Measurements from ENCODE around the gene LRP1. TPM values are rescaled to one million over a fixed set of nuclear protein-coding genes. Genes with fewer than 3 reads are reported as not detected.
A peak's percentile ranks its signal among the peaks of the same experiment; 100 is the strongest.
"Not testable (repeated sequence)": the region's sequence is repeated elsewhere in the genome, so short reads cannot be mapped to it uniquely, and the experiment has no call there.

The LRP1 gene
- total and polyA plus RNA-seq, 3 experiments from 2014 or later = 0.29 to 2.5 (median 2.3) TPM

DNA sequence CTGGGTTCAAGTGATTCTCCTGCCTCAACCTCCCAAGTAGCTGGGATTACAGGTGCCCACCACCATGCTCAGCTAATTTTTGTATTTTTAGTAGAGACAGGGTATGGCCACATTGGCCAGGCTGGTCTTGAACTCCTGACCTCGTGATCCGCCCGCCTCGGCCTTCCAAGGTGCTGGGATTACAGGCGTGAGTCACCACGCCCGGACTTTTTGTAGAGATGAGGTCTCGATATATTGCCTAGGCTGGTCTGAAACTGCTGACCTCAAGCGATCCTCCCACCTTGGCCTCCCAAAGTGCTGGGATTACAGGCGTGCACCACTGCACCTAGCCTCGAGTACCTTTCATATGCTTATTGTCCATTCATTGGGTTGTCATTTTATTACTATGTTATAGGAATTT is 7.6 kb upstream of the LRP1 start:
- H3K36me3 Mint-ChIP-seq; H3K27ac ChIP-seq (ENCODE audit: low read depth, low read length); H3K27me3 Mint-ChIP-seq; H3K27ac Mint-ChIP-seq; H3K9me3 Mint-ChIP-seq; H3K9me3 ChIP-seq (ENCODE audit: low read length); H3K4me1 Mint-ChIP-seq; H3K27me3 ChIP-seq (ENCODE audit: insufficient read depth, low read length, poor library complexity, severe bottlenecking); H3K36me3 ChIP-seq (ENCODE audit: insufficient read depth, low read length); H3K4me3 ChIP-seq (ENCODE audit: low read length); H3K4me1 ChIP-seq (ENCODE audit: insufficient read depth, low read length); H3K4me3 Mint-ChIP-seq: not testable (repeated sequence)
- peak in 1 of 5 donors; percentile 31 for DNase-seq
- POLR2A ChIA-PET = interaction anchor here (0.7 kb wide), 1 partner anchor 8 kb away, joined by 5 read pairs; no protein-coding TSS in a partner anchor
- CTCF ChIA-PET = interaction anchor here (0.8 to 11.6 kb wide), 5 partner anchors 11 to 120 kb away, joined by 3 to 173 read pairs (median 63); partner anchors contain the start of gene STAT6

DNA sequence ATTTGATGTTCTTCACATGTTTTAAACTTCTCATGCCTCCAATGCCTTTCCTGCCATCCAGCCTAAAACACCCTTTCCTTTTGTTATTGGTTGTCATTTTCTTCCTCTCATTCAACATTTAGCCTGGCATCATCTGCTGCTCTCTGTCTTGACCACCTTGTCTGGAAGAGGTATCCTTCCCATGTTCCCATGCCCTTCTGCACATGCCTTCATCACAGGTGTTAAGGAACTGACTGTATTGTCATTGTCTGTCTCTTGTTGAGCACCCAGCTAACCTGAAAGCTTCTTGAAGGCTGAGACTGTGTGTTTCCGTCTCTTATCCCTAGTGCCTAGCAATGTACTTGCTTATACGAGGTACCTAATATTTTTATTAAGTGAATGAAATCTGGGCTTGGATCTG is 4.5 kb upstream of the LRP1 start:
- no peak overlapping the region for H3K4me3 ChIP-seq (ENCODE audit: low read length)
- DNase-seq = peak in 1 of 5 donors; percentile 4
- ChIA-PET POLR2A (interaction anchor here (0.9 kb wide), 1 partner anchor 11 kb away, joined by 3 read pairs; no protein-coding TSS in a partner anchor), CTCF (interaction anchor here (0.7 to 11.6 kb wide), 21 partner anchors 8 to 123 kb away, joined by 3 to 173 read pairs (median 4); partner anchors contain the start of genes NEMP1, SHMT2 and STAT6)
- no peaks in the 10 kb centered on the region for H3K9me3 ChIP-seq (ENCODE audit: low read length)
- Mint-ChIP-seq H3K36me3 (peaks cover 0 to 1% (median 0%) of the 10 kb centered on the region in 3 donors), H3K4me3 (peak overlapping the region in 1 of 7 donors; percentile 19), H3K27me3 (peaks cover 0 to 9% of the 10 kb centered on the region in 2 donors), H3K4me1 (peaks cover 5 to 11% (median 6%) of the 10 kb centered on the region in 3 donors), H3K9me3 (no peaks in the 10 kb centered on the region), H3K27ac (no peak overlapping the region)
- no peaks in the 10 kb centered on the region for H3K36me3 ChIP-seq (ENCODE audit: insufficient read depth, low read length)
- no peaks in the 10 kb centered on the region for H3K27me3 ChIP-seq (ENCODE audit: insufficient read depth, low read length, poor library complexity, severe bottlenecking)
- H3K4me1 ChIP-seq (ENCODE audit: insufficient read depth, low read length) = peaks cover 8% of the 10 kb centered on the region
- H3K27ac ChIP-seq (ENCODE audit: low read depth, low read length) = no peak overlapping the region

DNA sequence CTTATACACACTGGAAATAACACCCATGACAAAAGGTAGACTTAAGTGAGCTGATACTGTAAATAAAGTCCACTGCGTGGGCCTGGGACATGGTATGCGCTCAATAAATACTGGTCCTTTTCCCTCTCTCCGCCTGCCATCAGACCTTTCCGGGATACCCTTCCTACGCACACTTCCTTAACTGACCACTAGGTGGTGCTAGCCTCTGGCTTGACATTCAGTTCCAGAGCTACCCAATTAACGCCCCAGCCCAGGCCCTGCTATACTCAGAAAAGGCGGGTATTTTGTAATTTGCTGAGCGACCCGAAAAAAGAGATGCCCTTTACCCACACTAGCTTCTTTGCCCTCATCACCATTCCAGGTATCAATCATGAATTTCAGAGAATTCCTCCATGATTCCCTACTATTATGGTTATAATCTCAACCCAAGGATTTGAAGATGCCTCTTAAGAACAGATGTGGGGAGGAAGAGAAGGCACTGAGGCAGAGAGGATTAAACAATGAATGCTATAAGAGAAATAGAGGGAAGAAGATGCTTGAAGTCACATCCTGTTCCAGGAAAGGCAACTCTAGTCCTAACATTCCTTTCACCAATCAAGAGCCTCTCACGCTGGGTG is 3.9 kb upstream of the LRP1 start:
- Mint-ChIP-seq H3K27ac (peak overlapping the region in 1 of 8 donors; percentile 0), H3K4me3 (peak overlapping the region in 2 of 7 donors; percentile 6 to 7), H3K27me3 (peaks cover 0 to 9% of the 10 kb centered on the region in 2 donors), H3K36me3 (peaks cover 0 to 1% (median 0%) of the 10 kb centered on the region in 3 donors), H3K4me1 (peaks cover 5 to 11% (median 6%) of the 10 kb centered on the region in 3 donors), H3K9me3 (no peaks in the 10 kb centered on the region)
- CTCF ChIA-PET = interaction anchor here (0.5 to 11.6 kb wide), 21 partner anchors 8 to 122 kb away, joined by 3 to 173 read pairs (median 4); partner anchors contain the start of genes NEMP1 and STAT6
- Histone ChIP-seq H3K27ac (ENCODE audit: low read depth, low read length) (no peak overlapping the region), H3K4me1 (ENCODE audit: insufficient read depth, low read length) (peaks cover 11% of the 10 kb centered on the region), H3K9me3 (ENCODE audit: low read length) (no peaks in the 10 kb centered on the region), H3K27me3 (ENCODE audit: insufficient read depth, low read length, poor library complexity, severe bottlenecking) (no peaks in the 10 kb centered on the region), H3K4me3 (ENCODE audit: low read length) (no peak overlapping the region), H3K36me3 (ENCODE audit: insufficient read depth, low read length) (no peaks in the 10 kb centered on the region)
- DNase-seq = peak; percentile 64 to 84 (median 70)
- POLR2A ChIA-PET = interaction anchor here (0.9 kb wide), 1 partner anchor 12 kb away, joined by 3 read pairs; no protein-coding TSS in a partner anchor

DNA sequence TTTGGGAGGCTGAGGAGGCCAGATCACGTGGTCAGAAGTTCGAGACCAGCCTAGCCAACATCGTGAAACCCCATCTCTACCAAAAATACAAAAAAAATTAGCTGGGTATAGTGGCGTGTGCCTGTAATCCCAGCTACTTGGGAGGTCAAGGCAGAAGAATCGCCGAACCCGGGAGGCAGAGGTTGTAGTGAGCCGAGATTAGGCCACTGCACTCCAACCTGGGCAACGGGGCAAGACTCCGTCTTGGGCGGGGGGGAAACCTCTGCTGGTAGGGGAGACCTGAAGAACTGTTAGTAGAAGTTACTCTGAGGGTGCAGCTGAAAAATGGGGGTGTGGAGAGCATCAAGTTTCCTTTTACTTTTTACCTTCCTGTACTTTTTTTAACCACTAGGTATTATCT is 2.2 kb upstream of the LRP1 start:
- peak overlapping the region in 2 of 7 donors; percentile 44 to 75 for H3K4me3 Mint-ChIP-seq

DNA sequence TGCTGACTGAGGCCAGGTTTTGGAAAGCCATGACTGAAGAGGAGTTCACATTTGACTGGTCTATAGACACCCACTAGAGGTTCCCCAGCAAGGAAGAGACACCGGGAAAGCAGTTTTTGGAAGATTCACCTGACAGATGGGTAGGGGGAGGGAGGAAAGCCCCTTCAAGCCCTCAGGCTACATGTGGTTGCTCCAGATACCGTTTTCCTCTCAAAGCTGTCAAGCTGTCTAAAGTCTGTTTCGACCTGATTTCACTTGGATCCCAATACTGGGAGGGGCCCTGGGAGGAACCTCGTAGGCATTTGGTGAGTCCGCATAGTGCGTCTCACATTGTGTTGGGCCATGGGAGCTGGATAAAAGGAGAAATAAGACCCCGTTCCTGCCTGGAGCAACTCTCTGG is 1.7 kb upstream of the LRP1 start:
- ChIA-PET CTCF (interaction anchor here (1.0 to 11.6 kb wide), 8 partner anchors 10 to 122 kb away, joined by 3 to 173 read pairs (median 16); partner anchors contain the start of genes NEMP1 and STAT6), POLR2A (no interaction called here)
- H3K36me3 Mint-ChIP-seq = peaks cover 0 to 1% (median 0%) of the 10 kb centered on the region in 3 donors
- peaks cover 11 to 12% (median 11%) of the 10 kb centered on the region in 3 donors for H3K4me1 Mint-ChIP-seq
- no peaks in the 10 kb centered on the region for H3K9me3 Mint-ChIP-seq
- Histone ChIP-seq H3K36me3 (ENCODE audit: insufficient read depth, low read length) (no peaks in the 10 kb centered on the region), H3K27ac (ENCODE audit: low read depth, low read length) (no peak overlapping the region), H3K4me3 (ENCODE audit: low read length) (no peak overlapping the region), H3K4me1 (ENCODE audit: insufficient read depth, low read length) (peaks cover 11% of the 10 kb centered on the region), H3K9me3 (ENCODE audit: low read length) (no peaks in the 10 kb centered on the region), H3K27me3 (ENCODE audit: insufficient read depth, low read length, poor library complexity, severe bottlenecking) (no peaks in the 10 kb centered on the region)
- H3K27me3 Mint-ChIP-seq = peaks cover 0 to 9% of the 10 kb centered on the region in 2 donors
- DNase-seq = no peak
- H3K4me3 Mint-ChIP-seq = peak overlapping the region in 6 of 7 donors; percentile 32 to 87 (median 86)
- peak overlapping the region in 2 of 8 donors; percentile 60 to 87 for H3K27ac Mint-ChIP-seq

More for the DNA sequence above, 2.2 kb upstream of the LRP1 start:
- H3K27me3 Mint-ChIP-seq = peaks cover 0 to 9% of the 10 kb centered on the region in 2 donors
- H3K27ac Mint-ChIP-seq = no peak overlapping the region
- Histone ChIP-seq H3K4me3 (ENCODE audit: low read length) (no peak overlapping the region), H3K27me3 (ENCODE audit: insufficient read depth, low read length, poor library complexity, severe bottlenecking) (no peaks in the 10 kb centered on the region), H3K4me1 (ENCODE audit: insufficient read depth, low read length) (peaks cover 11% of the 10 kb centered on the region), H3K36me3 (ENCODE audit: insufficient read depth, low read length) (no peaks in the 10 kb centered on the region), H3K9me3 (ENCODE audit: low read length) (no peaks in the 10 kb centered on the region), H3K27ac (ENCODE audit: low read depth, low read length) (no peak overlapping the region)
- no peak for DNase-seq
- peaks cover 0 to 1% (median 0%) of the 10 kb centered on the region in 3 donors for H3K36me3 Mint-ChIP-seq
- ChIA-PET CTCF (interaction anchor here (1.0 to 11.6 kb wide), 8 partner anchors 10 to 121 kb away, joined by 3 to 173 read pairs (median 16); partner anchors contain the start of genes NEMP1 and STAT6), POLR2A (no interaction called here)
- H3K9me3 Mint-ChIP-seq = no peaks in the 10 kb centered on the region
- H3K4me1 Mint-ChIP-seq = peaks cover 11 to 12% (median 11%) of the 10 kb centered on the region in 3 donors

DNA sequence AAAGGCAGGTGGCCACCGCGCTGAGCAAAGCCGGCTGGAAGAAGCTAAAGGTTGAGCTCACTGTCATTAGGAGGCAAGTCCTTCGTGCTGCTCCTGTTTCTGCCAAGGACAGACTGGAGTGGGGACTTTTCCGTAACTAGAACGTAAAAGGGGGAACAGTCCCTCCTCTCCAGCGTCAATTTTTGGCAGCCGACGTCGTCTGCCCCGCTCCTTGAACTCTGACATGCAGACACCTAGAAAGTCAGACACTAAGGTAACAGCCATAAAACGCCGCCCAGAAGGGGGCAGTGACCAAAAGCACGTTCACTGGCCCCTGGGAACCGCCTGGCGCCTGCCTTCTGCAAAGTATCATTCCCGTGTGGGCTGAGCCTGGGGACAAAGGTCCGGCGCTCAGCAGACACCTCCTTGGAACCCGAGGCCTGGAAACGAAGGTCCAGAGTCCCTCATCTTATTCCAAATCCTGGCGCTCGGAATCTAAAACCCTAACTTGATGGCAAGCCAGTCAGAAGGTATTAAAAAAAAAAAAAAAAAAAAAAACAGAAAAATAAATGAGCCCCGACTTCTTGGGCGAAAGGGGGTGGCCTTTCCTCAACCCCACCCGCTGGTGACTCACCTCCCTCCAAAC is 1.1 kb upstream of the LRP1 start:
- no peaks in the 10 kb centered on the region for H3K9me3 ChIP-seq (ENCODE audit: low read length)
- peaks cover 0 to 1% (median 0%) of the 10 kb centered on the region in 3 donors for H3K36me3 Mint-ChIP-seq
- peak overlapping the region; percentile 85 to 97 (median 87) for H3K4me3 Mint-ChIP-seq
- H3K4me1 ChIP-seq (ENCODE audit: insufficient read depth, low read length) = peaks cover 11% of the 10 kb centered on the region
- no peaks in the 10 kb centered on the region for H3K27me3 ChIP-seq (ENCODE audit: insufficient read depth, low read length, poor library complexity, severe bottlenecking)
- H3K9me3 Mint-ChIP-seq = no peaks in the 10 kb centered on the region
- H3K4me1 Mint-ChIP-seq = peaks cover 11 to 12% (median 11%) of the 10 kb centered on the region in 3 donors
- no peaks in the 10 kb centered on the region for H3K36me3 ChIP-seq (ENCODE audit: insufficient read depth, low read length)
- peak overlapping the region; percentile 86 for H3K4me3 ChIP-seq (ENCODE audit: low read length)
- H3K27me3 Mint-ChIP-seq = peaks cover 0 to 10% of the 10 kb centered on the region in 2 donors
- DNase-seq = peak; percentile 10 to 84 (median 40)
- H3K27ac ChIP-seq (ENCODE audit: low read depth, low read length) = no peak overlapping the region
- ChIA-PET CTCF (interaction anchor here (1.0 to 11.6 kb wide), 6 partner anchors 9 to 97 kb away, joined by 3 to 173 read pairs (median 38); partner anchors contain the start of gene STAT6), POLR2A (interaction anchor here (2.0 kb wide), 1 partner anchor 15 kb away, joined by 9 read pairs; the partner anchor contains the start of gene STAT6)
- peak overlapping the region in 5 of 8 donors; percentile 21 to 87 (median 69) for H3K27ac Mint-ChIP-seq

DNA sequence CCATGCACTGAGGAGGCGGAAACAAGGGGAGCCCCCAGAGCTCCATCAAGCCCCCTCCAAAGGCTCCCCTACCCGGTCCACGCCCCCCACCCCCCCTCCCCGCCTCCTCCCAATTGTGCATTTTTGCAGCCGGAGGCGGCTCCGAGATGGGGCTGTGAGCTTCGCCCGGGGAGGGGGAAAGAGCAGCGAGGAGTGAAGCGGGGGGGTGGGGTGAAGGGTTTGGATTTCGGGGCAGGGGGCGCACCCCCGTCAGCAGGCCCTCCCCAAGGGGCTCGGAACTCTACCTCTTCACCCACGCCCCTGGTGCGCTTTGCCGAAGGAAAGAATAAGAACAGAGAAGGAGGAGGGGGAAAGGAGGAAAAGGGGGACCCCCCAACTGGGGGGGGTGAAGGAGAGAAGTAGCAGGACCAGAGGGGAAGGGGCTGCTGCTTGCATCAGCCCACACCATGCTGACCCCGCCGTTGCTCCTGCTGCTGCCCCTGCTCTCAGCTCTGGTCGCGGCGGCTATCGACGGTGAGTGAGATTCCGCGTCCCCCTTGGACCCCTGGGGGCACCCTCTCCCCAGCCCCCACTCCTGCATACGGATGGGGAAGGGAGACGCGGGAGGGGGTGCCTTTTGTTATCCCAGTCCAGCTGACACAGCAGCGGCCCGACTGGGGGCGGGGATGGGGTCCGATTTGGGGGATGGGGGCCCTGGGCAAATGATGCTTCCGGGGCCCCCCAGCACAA is 400 bp downstream of the LRP1 start:
- H3K9me3 ChIP-seq (ENCODE audit: low read length) = no peaks in the 10 kb centered on the region
- no peaks in the 10 kb centered on the region for H3K27me3 ChIP-seq (ENCODE audit: insufficient read depth, low read length, poor library complexity, severe bottlenecking)
- peaks cover 11 to 12% (median 11%) of the 10 kb centered on the region in 3 donors for H3K4me1 Mint-ChIP-seq
- CTCF ChIA-PET = interaction anchor here (0.8 to 11.6 kb wide), 9 partner anchors 13 to 96 kb away, joined by 3 to 173 read pairs (median 3); partner anchors contain the start of gene STAT6
- H3K27ac Mint-ChIP-seq = peak overlapping the region in 1 of 8 donors; percentile 70
- H3K4me3 ChIP-seq (ENCODE audit: low read length) = peak overlapping the region; percentile 86
- H3K4me3 Mint-ChIP-seq = peak overlapping the region; percentile 85 to 97 (median 87)
- no peak for DNase-seq
- no peaks in the 10 kb centered on the region for H3K36me3 ChIP-seq (ENCODE audit: insufficient read depth, low read length)
- H3K27ac ChIP-seq (ENCODE audit: low read depth, low read length) = no peak overlapping the region
- peaks cover 11% of the 10 kb centered on the region for H3K4me1 ChIP-seq (ENCODE audit: insufficient read depth, low read length)
- no peaks in the 10 kb centered on the region for H3K9me3 Mint-ChIP-seq
- no peaks in the 10 kb centered on the region for H3K36me3 Mint-ChIP-seq
- POLR2A ChIA-PET = interaction anchor here (0.6 to 2.0 kb wide), 3 partner anchors 17 to 136 kb away, joined by 3 to 9 read pairs (median 5); partner anchors contain the start of gene STAT6
- peaks cover 3 to 9% of the 10 kb centered on the region in 2 donors for H3K27me3 Mint-ChIP-seq

Measured in CD8-positive, alpha-beta memory T cell (primary cell).